Stimulated activated CD8-positive, alpha-beta memory T cell treated with anti-CD3 and anti-CD28 coated beads, Interleukin-4, amount 100 ng/mL, for 4 hours (primary cell): ENCODE data around the gene PDIA5.

ENCODE experiments used
- DNase-seq, 2 donors: peaks; one replicate each; pipeline ENCODE4 v3.0.0-alpha.2; 2020; ENCODE audit warnings: low read depth in 2 of 2, low spot score in 1 of 2

PDIA5 gene

DNA sequence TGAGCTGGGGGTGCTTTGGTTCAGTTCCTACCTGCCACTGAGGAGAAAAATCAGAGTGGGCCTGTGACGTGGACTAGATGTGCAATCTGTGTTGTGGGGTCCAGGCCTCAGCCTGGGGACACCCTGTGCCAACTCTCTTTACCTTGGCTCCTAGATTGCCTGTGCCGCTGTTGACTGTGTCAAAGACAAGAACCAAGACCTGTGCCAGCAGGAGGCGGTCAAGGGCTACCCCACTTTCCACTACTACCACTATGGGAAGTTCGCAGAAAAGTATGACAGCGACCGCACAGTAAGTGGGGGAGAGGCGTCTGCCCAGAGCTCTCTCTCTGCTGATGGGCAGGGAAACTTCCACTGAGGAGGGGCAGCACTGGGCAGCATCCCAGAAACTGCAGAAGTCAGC, 94.3 kb downstream of the PDIA5 start:
- DNase-seq = no peak

DNA sequence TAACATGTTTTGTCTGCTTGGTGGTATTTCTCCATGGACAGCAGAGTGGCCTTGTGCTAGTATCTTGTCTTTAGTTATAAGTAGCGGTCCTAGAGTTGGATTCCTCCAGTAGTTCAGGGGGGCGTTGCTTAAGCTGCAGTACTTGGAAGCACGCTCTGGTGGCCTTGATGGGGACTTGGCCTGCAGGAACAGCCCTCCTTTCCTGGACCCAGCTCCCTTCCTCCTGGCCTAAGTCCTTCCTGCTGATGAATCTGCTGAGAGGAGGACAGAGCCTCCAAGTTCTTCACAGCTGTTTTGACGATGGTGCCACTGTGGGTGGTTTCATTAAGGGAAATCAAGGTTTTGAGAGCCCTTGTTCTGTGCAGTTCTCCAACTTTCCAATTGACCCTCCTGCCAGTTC, 96.3 kb downstream of the PDIA5 start:
- no peak for DNase-seq

DNA sequence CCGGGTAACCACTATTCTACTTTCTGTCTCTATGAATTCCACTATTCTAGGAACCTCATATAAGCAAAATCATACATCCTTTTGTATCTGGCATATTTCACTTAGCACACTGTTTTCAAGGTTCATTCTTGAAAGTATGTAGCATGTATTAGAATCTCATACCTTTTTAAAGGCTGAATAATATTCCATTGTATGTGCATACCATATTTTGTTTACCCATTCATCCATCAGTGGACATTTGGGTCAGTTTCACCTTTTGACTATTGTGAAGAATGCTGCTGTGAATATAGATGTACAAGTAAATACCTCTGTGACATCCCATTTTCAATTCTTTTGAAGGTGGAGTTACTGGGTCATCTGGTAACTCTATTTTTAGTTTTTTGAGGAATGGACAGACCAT, 98.3 kb downstream of the PDIA5 start:
- no peak for DNase-seq

DNA sequence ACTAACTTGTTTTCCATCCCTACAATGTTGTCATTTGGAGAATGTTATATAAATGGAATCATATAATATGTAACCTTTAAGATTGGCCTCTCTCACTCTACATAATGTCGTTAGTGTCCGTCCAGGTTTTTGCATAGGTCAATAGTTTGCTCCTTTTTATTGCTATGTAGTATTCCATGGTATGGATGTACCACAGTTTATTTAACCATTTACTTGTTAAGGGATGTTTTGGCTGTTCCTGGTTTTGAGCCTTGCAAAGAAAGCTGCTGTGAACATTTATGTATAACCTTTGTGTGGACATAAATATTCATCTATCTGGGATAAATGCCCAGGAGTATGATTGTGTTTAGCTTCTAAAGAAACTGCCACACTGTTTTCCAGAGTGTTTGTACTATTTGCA, 100.9 kb downstream of the PDIA5 start:
- DNase-seq = no peak

- DNase-seq = no peak
Measured at GRCh38 chr3:123168122-123168521, 101.3 kb downstream of the PDIA5 start.

GRCh38 chr3:123168605-123169004, 101.8 kb downstream of the PDIA5 start:
- DNase-seq = no peak

GRCh38 chr3:123169492-123169929, 102.7 kb downstream of the PDIA5 start:
- no peak for DNase-seq

DNA sequence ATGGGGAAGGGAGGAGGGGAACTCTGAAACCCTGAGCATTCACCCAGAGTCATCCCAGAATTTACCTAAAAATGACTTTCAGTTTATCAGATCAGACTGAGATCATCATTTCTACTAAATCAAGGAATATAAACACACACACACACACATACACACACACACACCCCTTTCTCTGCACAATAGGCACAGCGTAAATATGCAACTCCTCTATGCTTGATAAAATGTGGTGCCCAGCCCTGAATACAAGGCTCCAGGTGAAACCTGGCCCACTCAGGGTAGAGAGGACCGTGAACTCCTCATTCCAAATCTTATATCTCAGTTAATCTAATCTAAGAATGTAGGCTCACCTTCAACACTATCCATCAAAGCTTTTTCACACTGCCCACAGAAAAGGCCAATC, 103.1 kb downstream of the PDIA5 start:
- DNase-seq = no peak

DNA sequence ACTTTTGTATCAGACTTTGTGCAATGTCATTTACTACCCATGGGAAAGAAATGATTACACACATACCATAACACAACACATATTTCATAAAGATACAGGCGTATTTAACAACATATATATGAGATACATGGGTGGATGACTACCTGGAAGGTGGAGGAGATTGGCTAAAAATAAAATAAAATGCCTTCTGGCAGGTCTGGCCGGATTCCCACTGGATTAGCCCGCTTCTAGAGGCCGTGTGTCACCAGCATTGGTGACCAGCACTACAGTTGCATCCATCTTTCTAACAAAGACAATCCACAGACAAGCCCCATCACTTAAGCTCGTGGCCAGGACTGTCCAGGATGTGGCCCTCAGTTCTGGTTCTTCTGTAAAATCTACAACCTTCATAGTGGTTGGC, 114.0 kb downstream of the PDIA5 start:
- no peak for DNase-seq

DNA sequence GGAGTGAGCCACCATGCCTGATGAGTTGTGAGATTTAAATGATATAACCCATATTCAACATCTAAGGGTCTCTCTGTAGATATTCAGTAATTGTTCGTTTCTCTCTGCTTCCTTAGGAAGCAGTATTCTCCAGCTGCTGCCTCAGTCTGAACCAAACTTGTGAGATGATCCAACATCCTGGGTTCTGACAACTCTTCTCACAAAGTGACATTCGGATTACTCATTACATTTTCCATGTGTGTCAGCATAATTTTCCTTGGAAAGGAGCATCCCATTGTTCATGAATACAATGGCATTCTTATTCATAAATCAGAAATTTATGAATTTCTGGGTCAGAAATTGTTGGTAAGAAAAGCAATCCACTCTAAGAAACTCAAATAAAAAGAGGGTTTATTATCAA, 119.9 kb downstream of the PDIA5 start:
- DNase-seq = no peak

- no peak for DNase-seq
Measured at GRCh38 chr3:123188058-123188457, 121.2 kb downstream of the PDIA5 start.

- no peak for DNase-seq
Measured at GRCh38 chr3:123193448-123194101, 126.8 kb downstream of the PDIA5 start.

DNA sequence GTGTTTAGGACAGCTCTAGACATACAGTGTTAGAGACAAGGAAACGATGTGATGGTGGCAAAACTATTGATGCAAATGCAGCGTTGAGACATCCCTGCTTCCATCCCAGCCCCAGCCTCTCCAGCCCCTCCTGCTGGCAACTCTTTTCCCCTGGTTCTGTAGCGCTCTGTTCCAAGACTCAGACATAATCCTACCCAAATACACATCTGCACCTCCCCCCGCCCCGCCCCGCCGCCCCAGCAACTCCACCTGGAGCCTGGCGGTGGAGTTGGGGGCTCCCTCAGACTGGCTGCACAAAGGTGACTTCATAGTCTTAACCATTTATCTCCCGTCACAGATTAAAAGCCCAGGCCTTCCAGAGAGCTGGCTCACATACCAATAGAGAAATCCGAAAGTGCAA, 127.7 kb downstream of the PDIA5 start:
- no peak for DNase-seq

GRCh38 chr3:123198372-123198771, 131.5 kb downstream of the PDIA5 start:
- DNase-seq = no peak

DNA sequence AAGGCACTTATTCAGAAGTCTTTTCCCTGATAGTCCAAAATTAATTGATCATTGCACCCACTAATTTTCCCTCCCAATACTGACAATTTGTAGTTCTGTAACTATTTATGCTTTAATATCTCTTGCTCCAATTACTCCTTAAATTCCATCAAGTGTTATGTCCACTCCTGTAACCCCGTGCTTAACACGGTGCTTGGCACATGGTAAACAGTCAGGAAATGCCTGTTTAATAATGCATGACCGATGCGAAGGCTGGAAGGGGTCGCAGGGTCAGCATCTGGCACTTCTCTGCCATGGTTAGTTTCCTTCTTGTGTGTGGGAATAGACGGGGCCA, 134.4 kb downstream of the PDIA5 start:
- DNase-seq = no peak

- peak; percentile 81 to 85 for DNase-seq
Measured at GRCh38 chr3:123201557-123202427, 135.0 kb downstream of the PDIA5 start, which contains the start of gene SEC22A. Gene SEC22A (plus strand): TSS chr3:123201943. CDS start chr3:123209218, 7,275 bp downstream.

DNA sequence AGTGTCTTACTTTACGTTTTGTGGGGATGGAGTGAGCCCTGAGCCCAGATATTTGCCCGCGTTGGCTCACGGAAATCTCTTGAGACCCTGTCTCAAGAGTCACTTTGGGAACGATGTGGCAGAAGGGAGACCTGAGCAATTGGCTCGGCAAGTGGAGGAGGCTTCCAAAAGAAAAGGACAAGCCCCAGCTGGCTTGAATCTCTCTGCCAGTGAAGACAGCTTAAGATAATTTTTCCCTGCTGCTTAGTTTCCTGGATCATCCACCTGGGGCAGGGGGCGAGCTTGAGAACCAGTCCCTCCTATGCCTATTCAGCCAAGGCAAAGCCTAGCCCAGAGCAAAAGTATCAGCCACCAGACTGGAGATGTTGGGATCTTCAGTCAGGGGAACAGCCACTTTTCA, 135.6 kb downstream of the PDIA5 start:
- DNase-seq = no peak
